NCI-H82 (cell line): Measurements from ENCODE around the gene SV2C.

ENCODE experiments used
- DNase-seq: peaks from one replicate; lab custom pipeline; 2025; lab: John Stamatoyannopoulos, UW

SV2C gene

GRCh38 chr5:76104027-76104426 is 20.8 kb downstream of the SV2C start:
- DNase-seq, result no peak

- no peak for DNase-seq
These were observed 23.0 kb downstream of the SV2C start for GRCh38 chr5:76106149-76106548.

GRCh38 chr5:76111477-76112174 is 28.4 kb downstream of the SV2C start:
- DNase-seq, result no peak

GRCh38 chr5:76113103-76113502 is 29.9 kb downstream of the SV2C start:
- DNase-seq, result no peak

- peak; percentile 78 for DNase-seq
These were observed 31.1 kb downstream of the SV2C start for GRCh38 chr5:76114179-76114851.

- no peak for DNase-seq
These were observed 42.2 kb downstream of the SV2C start for GRCh38 chr5:76125346-76125745.

GRCh38 chr5:76125888-76126287 is 42.7 kb downstream of the SV2C start:
- no peak for DNase-seq

- no peak for DNase-seq
These were observed 50.8 kb downstream of the SV2C start for GRCh38 chr5:76134003-76134402.

- DNase-seq, result no peak
These were observed 51.5 kb downstream of the SV2C start for GRCh38 chr5:76134646-76135045.

- DNase-seq, result no peak
These were observed 54.8 kb downstream of the SV2C start for GRCh38 chr5:76137887-76138542.

- no peak for DNase-seq
These were observed 60.7 kb downstream of the SV2C start for GRCh38 chr5:76143884-76144283.

- DNase-seq, result peak; percentile 11
These were observed 61.5 kb downstream of the SV2C start for GRCh38 chr5:76144513-76145274.

- DNase-seq, result peak; percentile 60
These were observed 62.8 kb downstream of the SV2C start for GRCh38 chr5:76145945-76146344.

GRCh38 chr5:76149636-76150035 is 66.5 kb downstream of the SV2C start:
- peak; percentile 57 for DNase-seq

- no peak for DNase-seq
These were observed 69.0 kb downstream of the SV2C start for GRCh38 chr5:76152161-76152560.

GRCh38 chr5:76152700-76153099 is 69.5 kb downstream of the SV2C start:
- no peak for DNase-seq

GRCh38 chr5:76153271-76153670 is 70.1 kb downstream of the SV2C start:
- no peak for DNase-seq

GRCh38 chr5:76154009-76154690 is 71.0 kb downstream of the SV2C start:
- no peak for DNase-seq

GRCh38 chr5:76155536-76155935 is 72.4 kb downstream of the SV2C start:
- DNase-seq, result no peak

GRCh38 chr5:76162335-76162734 is 79.2 kb downstream of the SV2C start:
- DNase-seq, result peak; percentile 70

GRCh38 chr5:76163111-76163628 is 80.0 kb downstream of the SV2C start:
- no peak for DNase-seq

- DNase-seq, result no peak
These were observed 81.8 kb downstream of the SV2C start for GRCh38 chr5:76165029-76165428.
